Astrocyte (in vitro differentiated cells and primary cell): ENCODE results near the gene ETS1. TPM values are rescaled to one million over a fixed set of nuclear protein-coding genes. Genes with fewer than 3 reads are reported as not detected.

Experiments
- DNase-seq: peaks from one replicate; pipeline ENCODE4 v3.0.0-alpha.2; 2010; ENCODE audit warnings: low read depth
- FAIRE-seq: peaks from 2 replicates; lab custom pipeline; 2011; peaks lifted over from hg19 to GRCh38; lab: Jason Lieb, UNC
- H2AFZ ChIP-seq: 2 replicates; pipeline ENCODE4 v1.6.0; 2012; ENCODE audit warnings: low read depth, low read length, inconsistent platforms
- H3K27ac ChIP-seq: 2 replicates; pipeline ENCODE4 v1.5.1; 2011; ENCODE audit warnings: low read depth, low read length, inconsistent platforms
- H3K27me3 ChIP-seq: 2 replicates; pipeline ENCODE4 v1.6.0; 2011; ENCODE audit warnings: low read length, inconsistent platforms; ENCODE audit not compliant: insufficient read depth
- H3K36me3 ChIP-seq: 2 replicates; pipeline ENCODE4 v1.5.1; 2011; ENCODE audit warnings: low read length, inconsistent platforms; ENCODE audit not compliant: insufficient read depth
- H3K4me1 ChIP-seq: 2 replicates; pipeline ENCODE4 v1.5.1; 2011; ENCODE audit warnings: low read length, inconsistent platforms; ENCODE audit not compliant: insufficient read depth
- H3K4me2 ChIP-seq: 2 replicates; pipeline ENCODE4 v1.6.0; 2012; ENCODE audit warnings: low read length, inconsistent platforms
- H3K4me3 ChIP-seq: 2 replicates; pipeline ENCODE4 v1.5.1; 2011; ENCODE audit warnings: low read depth, mild to moderate bottlenecking, low read length, inconsistent platforms; ENCODE audit not compliant: insufficient read depth
- H3K79me2 ChIP-seq: 2 replicates; pipeline ENCODE4 v1.6.0; 2012; ENCODE audit warnings: mild to moderate bottlenecking, low read length, inconsistent platforms; ENCODE audit not compliant: insufficient read depth
- H3K9ac ChIP-seq: 2 replicates; pipeline ENCODE4 v1.6.0; 2012; ENCODE audit warnings: mild to moderate bottlenecking, low read length, inconsistent platforms
- H3K9me3 ChIP-seq: 2 replicates; pipeline ENCODE4 v1.5.1; 2012; ENCODE audit warnings: low read depth, mild to moderate bottlenecking, low read length, inconsistent platforms; ENCODE audit not compliant: insufficient read depth
- H4K20me1 ChIP-seq: 2 replicates; pipeline ENCODE4 v1.6.0; 2012; ENCODE audit warnings: low read length, inconsistent platforms; ENCODE audit not compliant: insufficient read depth
- H3K27ac Mint-ChIP-seq: one replicate; pipeline ENCODE4 v1.8.0; 2021; ENCODE audit warnings: mild to moderate bottlenecking, mixed read lengths; ENCODE audit not compliant: unreplicated experiment
- H3K27me3 Mint-ChIP-seq: one replicate; pipeline ENCODE4 v1.8.0; 2021; ENCODE audit warnings: low read depth, mixed read lengths; ENCODE audit not compliant: unreplicated experiment
- H3K36me3 Mint-ChIP-seq: one replicate; pipeline ENCODE4 v1.8.0; 2021; ENCODE audit warnings: low read depth, mixed read lengths; ENCODE audit not compliant: unreplicated experiment
- H3K4me1 Mint-ChIP-seq: one replicate; pipeline ENCODE4 v1.8.0; 2021; ENCODE audit warnings: low read depth, mixed read lengths; ENCODE audit not compliant: unreplicated experiment
- H3K4me3 Mint-ChIP-seq: one replicate; pipeline ENCODE4 v1.8.0; 2021; ENCODE audit warnings: mild to moderate bottlenecking, moderate library complexity, mixed read lengths; ENCODE audit not compliant: unreplicated experiment
- H3K9me3 Mint-ChIP-seq: one replicate; pipeline ENCODE4 v1.8.0; 2021; ENCODE audit warnings: mild to moderate bottlenecking, mixed read lengths; ENCODE audit not compliant: unreplicated experiment
- EZH2 ChIP-seq: IDR thresholded peaks from 2 replicates; pipeline ENCODE4 v1.6.1; 2012; ENCODE audit warnings: mild to moderate bottlenecking, low read length, inconsistent platforms; ENCODE audit not compliant: insufficient read depth
- total RNA-seq: library from RNA; stranded (reverse); gene quantifications from 2 replicates; pipeline ENCODE4 v1.2.1, GENCODE V29; 2021
- TF ChIP-seq, protein P1 (sequence below): IDR thresholded peaks from 2 replicates; pipeline ENCODE4 v1.5.1; 2011; ENCODE audit warnings: low read depth, mild to moderate bottlenecking, inconsistent platforms, low read length, moderate library complexity; ENCODE audit not compliant: insufficient read depth

ETS1 gene
- total RNA-seq, 1 donor from 2014 or later = 107 TPM

DNA sequence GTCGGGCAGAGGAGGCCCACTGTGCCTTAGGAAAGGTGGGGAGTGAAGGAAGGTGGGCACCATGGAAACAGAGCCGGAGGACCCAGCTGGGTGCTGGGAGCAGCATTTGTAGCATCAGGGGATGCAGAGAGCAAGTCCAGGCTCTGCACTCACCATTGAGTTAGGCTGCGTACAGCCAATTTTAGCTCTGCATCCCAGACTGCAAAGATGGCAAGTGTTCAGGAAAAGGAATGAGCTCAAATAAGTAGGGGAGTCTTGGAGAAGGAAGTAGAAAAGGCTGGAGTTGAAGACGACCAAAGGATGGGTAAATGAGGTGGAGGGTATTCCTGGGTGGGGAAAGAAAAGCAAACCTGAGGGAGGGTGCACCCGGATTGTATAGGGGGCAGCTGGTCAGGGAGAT is 31.6 kb upstream of the ETS1 start:
- Histone ChIP-seq H3K79me2 (no peaks in the 10 kb centered on the region), H3K36me3 (no peaks in the 10 kb centered on the region), H3K4me2 (no peak overlapping the region), H3K4me3 (no peak overlapping the region), H3K9ac (no peak overlapping the region), H3K9me3 (no peaks in the 10 kb centered on the region), H3K4me1 (peaks cover 6% of the 10 kb centered on the region), H4K20me1 (no peaks in the 10 kb centered on the region), H3K27me3 (no peaks in the 10 kb centered on the region), H3K27ac (no peak overlapping the region), H2AFZ (no peak overlapping the region)
- Mint-ChIP-seq H3K27ac (no peak overlapping the region), H3K27me3 (peaks cover 33% of the 10 kb centered on the region), H3K9me3 (no peaks in the 10 kb centered on the region), H3K4me3 (no peak overlapping the region), H3K4me1 (peaks cover 18% of the 10 kb centered on the region), H3K36me3 (peaks cover 7% of the 10 kb centered on the region)
- DNase-seq = no peak
- FAIRE-seq = no peak
- no peak for TF ChIP-seq EZH2
- TF ChIP-seq, protein P1, sequence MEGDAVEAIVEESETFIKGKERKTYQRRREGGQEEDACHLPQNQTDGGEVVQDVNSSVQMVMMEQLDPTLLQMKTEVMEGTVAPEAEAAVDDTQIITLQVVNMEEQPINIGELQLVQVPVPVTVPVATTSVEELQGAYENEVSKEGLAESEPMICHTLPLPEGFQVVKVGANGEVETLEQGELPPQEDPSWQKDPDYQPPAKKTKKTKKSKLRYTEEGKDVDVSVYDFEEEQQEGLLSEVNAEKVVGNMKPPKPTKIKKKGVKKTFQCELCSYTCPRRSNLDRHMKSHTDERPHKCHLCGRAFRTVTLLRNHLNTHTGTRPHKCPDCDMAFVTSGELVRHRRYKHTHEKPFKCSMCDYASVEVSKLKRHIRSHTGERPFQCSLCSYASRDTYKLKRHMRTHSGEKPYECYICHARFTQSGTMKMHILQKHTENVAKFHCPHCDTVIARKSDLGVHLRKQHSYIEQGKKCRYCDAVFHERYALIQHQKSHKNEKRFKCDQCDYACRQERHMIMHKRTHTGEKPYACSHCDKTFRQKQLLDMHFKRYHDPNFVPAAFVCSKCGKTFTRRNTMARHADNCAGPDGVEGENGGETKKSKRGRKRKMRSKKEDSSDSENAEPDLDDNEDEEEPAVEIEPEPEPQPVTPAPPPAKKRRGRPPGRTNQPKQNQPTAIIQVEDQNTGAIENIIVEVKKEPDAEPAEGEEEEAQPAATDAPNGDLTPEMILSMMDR = no peak

DNA sequence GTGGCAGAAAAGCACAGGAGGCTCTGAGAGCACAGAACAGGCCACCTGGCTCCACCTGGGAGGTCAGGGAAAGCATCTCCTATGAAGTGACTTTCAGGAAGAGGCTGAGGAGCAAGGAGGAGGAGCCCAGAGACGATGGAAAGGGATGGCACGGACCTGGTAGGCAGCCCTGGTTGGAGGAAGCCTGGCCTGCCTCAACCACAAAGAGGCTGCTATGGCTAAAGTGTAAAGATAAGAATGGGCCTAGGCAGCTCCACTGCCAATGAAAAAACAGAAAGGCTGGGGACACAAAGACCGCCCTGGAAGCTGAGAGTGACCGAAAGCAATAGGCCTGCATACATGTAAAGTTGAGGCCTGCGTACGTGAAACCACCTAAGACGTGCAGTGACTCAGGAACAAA is 31.2 kb upstream of the ETS1 start:
- Histone ChIP-seq H3K27ac (no peak overlapping the region), H3K9me3 (no peaks in the 10 kb centered on the region), H3K27me3 (no peaks in the 10 kb centered on the region), H3K4me1 (peaks cover 6% of the 10 kb centered on the region), H3K79me2 (no peaks in the 10 kb centered on the region), H3K9ac (no peak overlapping the region), H4K20me1 (no peaks in the 10 kb centered on the region), H3K4me2 (no peak overlapping the region), H3K4me3 (no peak overlapping the region), H2AFZ (no peak overlapping the region), H3K36me3 (no peaks in the 10 kb centered on the region)
- Mint-ChIP-seq H3K4me3 (no peak overlapping the region), H3K36me3 (peaks cover 7% of the 10 kb centered on the region), H3K9me3 (no peaks in the 10 kb centered on the region), H3K27me3 (peaks cover 33% of the 10 kb centered on the region), H3K27ac (no peak overlapping the region), H3K4me1 (peaks cover 18% of the 10 kb centered on the region)
- no peak for TF ChIP-seq EZH2
- TF ChIP-seq, protein P1 = no peak
- DNase-seq (no peak), FAIRE-seq (no peak)

DNA sequence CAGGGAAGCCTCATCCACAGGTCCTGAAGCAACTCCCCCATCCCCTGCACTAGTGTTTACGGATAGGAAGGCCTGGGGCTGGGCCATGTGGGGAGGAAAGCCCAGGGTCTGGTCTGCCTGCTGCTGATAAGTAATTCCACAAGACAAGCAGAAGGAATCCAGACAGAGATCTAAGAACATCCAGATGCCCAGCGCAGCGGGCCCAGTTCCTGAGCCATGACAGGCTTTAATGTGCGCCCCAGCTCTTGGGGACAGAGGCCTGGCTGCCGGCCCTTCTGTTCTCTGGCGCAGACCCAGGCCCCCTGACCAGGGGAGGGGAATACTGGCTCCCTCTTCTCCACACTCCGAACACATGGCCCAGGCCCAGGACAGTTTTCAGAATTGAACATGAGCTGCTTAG is 28.8 kb upstream of the ETS1 start:
- Mint-ChIP-seq H3K9me3 (no peaks in the 10 kb centered on the region), H3K36me3 (peaks cover 7% of the 10 kb centered on the region), H3K4me3 (no peak overlapping the region), H3K27me3 (peaks cover 40% of the 10 kb centered on the region), H3K4me1 (peaks cover 6% of the 10 kb centered on the region), H3K27ac (no peak overlapping the region)
- H3K4me3 ChIP-seq = no peak overlapping the region
- no peak overlapping the region for H3K9ac ChIP-seq
- no peaks in the 10 kb centered on the region for H3K36me3 ChIP-seq
- DNase-seq (no peak), FAIRE-seq (no peak)
- no peaks in the 10 kb centered on the region for H3K79me2 ChIP-seq
- peaks cover 5% of the 10 kb centered on the region for H3K27me3 ChIP-seq
- no peak overlapping the region for H2AFZ ChIP-seq
- H4K20me1 ChIP-seq = no peaks in the 10 kb centered on the region
- TF ChIP-seq, protein P1 = no peak
- no peak for TF ChIP-seq EZH2
- no peak overlapping the region for H3K4me2 ChIP-seq
- H3K4me1 ChIP-seq = no peaks in the 10 kb centered on the region
- H3K9me3 ChIP-seq = no peaks in the 10 kb centered on the region
- no peak overlapping the region for H3K27ac ChIP-seq
